Epithelial cell of prostate (primary cell): ENCODE data around the gene THPO.
A peak's percentile ranks its signal among the peaks of the same experiment; 100 is the strongest.

Experiments
- DNase-seq: peaks from one replicate; pipeline ENCODE4 v3.0.0-alpha.2; 2011; ENCODE audit warnings: low read depth, low spot score
- H3K27ac ChIP-seq: fragments of 450-650 bp; 2 replicates; pipeline ENCODE4 v1.5.1; 2017; ENCODE audit warnings: mild to moderate bottlenecking

Gene THPO

GRCh38 chr3:184377882-184378445, at the start of gene THPO:
THPO (minus strand) TSS chr3:184378207; CDS start chr3:184376259, 1,948 bp downstream.
- no peak within 1 kb of the TSS for H3K27ac ChIP-seq
- no peak for DNase-seq

GRCh38 chr3:184426691-184427141, 48.7 kb upstream of the THPO start:
- DNase-seq = no peak
- no peak overlapping the region for H3K27ac ChIP-seq

GRCh38 chr3:184423561-184423960, 45.6 kb upstream of the THPO start:
- no peak overlapping the region for H3K27ac ChIP-seq
- DNase-seq = no peak

- no peak for DNase-seq
- H3K27ac ChIP-seq = no peak overlapping the region
These were observed 41.2 kb upstream of the THPO start for GRCh38 chr3:184419171-184419570.

- DNase-seq = no peak
- H3K27ac ChIP-seq = no peak overlapping the region
These were observed 39.8 kb upstream of the THPO start for GRCh38 chr3:184417619-184418327.

GRCh38 chr3:184415203-184415490, 37.1 kb upstream of the THPO start:
- no peak for DNase-seq

GRCh38 chr3:184414418-184415202, 36.6 kb upstream of the THPO start:
- DNase-seq = no peak

More at GRCh38 chr3:184415203-184415490, 37.1 kb upstream of the THPO start:
- no peak overlapping the region for H3K27ac ChIP-seq

GRCh38 chr3:184409946-184410500, 32.0 kb upstream of the THPO start:
- no peak for DNase-seq
- no peak overlapping the region for H3K27ac ChIP-seq

More at GRCh38 chr3:184414418-184415202, 36.6 kb upstream of the THPO start:
- no peak overlapping the region for H3K27ac ChIP-seq

GRCh38 chr3:184409331-184409926, 31.4 kb upstream of the THPO start:
- no peak for DNase-seq

GRCh38 chr3:184405075-184406030, 27.3 kb upstream of the THPO start:
- no peak for DNase-seq

More at GRCh38 chr3:184409331-184409926, 31.4 kb upstream of the THPO start:
- H3K27ac ChIP-seq = no peak overlapping the region

GRCh38 chr3:184399410-184399809, 21.4 kb upstream of the THPO start:
- DNase-seq = peak; percentile 3
- no peak overlapping the region for H3K27ac ChIP-seq

More at GRCh38 chr3:184405075-184406030, 27.3 kb upstream of the THPO start:
- H3K27ac ChIP-seq = no peak overlapping the region

GRCh38 chr3:184395320-184395660, 17.3 kb upstream of the THPO start:
- DNase-seq = no peak
- H3K27ac ChIP-seq = no peak overlapping the region

GRCh38 chr3:184391266-184391665, 13.3 kb upstream of the THPO start:
- DNase-seq = no peak
- no peak overlapping the region for H3K27ac ChIP-seq

- no peak for DNase-seq
- H3K27ac ChIP-seq = no peak overlapping the region
These were observed 12.0 kb upstream of the THPO start for GRCh38 chr3:184389935-184390528.

GRCh38 chr3:184389384-184389783, 11.4 kb upstream of the THPO start:
- H3K27ac ChIP-seq = no peak overlapping the region
- DNase-seq = no peak

GRCh38 chr3:184388936-184389230, 10.9 kb upstream of the THPO start:
- no peak for DNase-seq
- H3K27ac ChIP-seq = no peak overlapping the region

GRCh38 chr3:184388164-184388935, 10.3 kb upstream of the THPO start:
- DNase-seq = no peak
- no peak overlapping the region for H3K27ac ChIP-seq

- no peak for DNase-seq
- H3K27ac ChIP-seq = no peak overlapping the region
These were observed 9.2 kb upstream of the THPO start for GRCh38 chr3:184387174-184387714.
